Astrocyte (in vitro differentiated cells and primary cell): Measurements from ENCODE around the gene SLC9A9.

Experiments used
- EZH2 ChIP-seq: IDR thresholded peaks from 2 replicates; pipeline ENCODE4 v1.6.1; 2012; ENCODE audit warnings: mild to moderate bottlenecking, low read length, inconsistent platforms; ENCODE audit not compliant: insufficient read depth
- TF ChIP-seq, protein P1 (sequence below): IDR thresholded peaks from 2 replicates; pipeline ENCODE4 v1.5.1; 2011; ENCODE audit warnings: low read depth, mild to moderate bottlenecking, inconsistent platforms, low read length, moderate library complexity; ENCODE audit not compliant: insufficient read depth

DNA sequence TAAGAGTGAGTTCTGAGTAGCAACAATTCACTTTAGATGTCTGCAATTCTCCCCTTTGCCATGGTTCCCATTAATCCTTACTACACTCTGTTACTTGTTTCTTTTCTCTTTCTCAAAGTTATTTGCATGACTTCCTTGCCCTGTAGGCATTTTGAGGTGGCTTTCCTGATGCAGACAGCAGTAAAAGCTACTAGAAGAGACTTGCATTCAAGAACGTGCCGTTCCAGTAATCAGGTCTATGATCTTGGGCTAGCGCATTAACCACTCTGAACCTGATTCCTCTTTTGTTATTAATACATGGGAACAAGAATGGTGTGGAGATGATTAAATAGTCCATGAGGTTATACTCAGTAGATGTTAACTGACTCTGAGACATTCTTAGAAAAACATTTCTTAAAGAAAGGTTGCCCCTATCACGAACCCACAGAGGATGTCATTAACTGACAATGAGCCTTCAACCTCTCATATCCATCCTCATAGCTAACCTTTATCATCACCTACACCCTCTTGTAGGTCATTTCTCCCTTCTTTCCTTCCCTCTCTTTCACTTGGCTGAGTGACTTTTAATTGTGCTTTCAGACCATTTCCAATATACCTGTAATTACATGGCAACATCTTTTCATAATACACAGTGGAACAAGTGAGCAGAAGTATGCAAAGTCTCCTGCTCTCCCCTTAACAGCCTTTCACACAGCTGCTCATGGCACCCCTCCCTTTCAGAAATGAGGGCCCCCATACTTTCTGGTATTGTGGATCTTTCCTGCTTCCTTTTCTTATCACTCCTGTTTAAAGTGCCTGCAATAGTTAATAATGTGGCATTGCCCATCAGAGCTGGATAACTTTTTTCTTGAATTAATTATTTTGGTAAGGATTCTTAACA is 552.8 kb downstream of the SLC9A9 start:
- TF ChIP-seq, protein P1, sequence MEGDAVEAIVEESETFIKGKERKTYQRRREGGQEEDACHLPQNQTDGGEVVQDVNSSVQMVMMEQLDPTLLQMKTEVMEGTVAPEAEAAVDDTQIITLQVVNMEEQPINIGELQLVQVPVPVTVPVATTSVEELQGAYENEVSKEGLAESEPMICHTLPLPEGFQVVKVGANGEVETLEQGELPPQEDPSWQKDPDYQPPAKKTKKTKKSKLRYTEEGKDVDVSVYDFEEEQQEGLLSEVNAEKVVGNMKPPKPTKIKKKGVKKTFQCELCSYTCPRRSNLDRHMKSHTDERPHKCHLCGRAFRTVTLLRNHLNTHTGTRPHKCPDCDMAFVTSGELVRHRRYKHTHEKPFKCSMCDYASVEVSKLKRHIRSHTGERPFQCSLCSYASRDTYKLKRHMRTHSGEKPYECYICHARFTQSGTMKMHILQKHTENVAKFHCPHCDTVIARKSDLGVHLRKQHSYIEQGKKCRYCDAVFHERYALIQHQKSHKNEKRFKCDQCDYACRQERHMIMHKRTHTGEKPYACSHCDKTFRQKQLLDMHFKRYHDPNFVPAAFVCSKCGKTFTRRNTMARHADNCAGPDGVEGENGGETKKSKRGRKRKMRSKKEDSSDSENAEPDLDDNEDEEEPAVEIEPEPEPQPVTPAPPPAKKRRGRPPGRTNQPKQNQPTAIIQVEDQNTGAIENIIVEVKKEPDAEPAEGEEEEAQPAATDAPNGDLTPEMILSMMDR: no peak
- TF ChIP-seq EZH2: no peak
